ENCODE measurements around the gene HMGXB4.
A peak's percentile ranks its signal among the peaks of the same experiment; 100 is the strongest.
"Not testable (repeated sequence)": the region's sequence is repeated elsewhere in the genome, so short reads cannot be mapped to it uniquely, and the experiment has no call there.

HMGXB4 gene

GRCh38 chr22:35257321-35258190 lies at the start of gene HMGXB4:
TSS of gene HMGXB4 (plus strand) at chr22:35257493. CDS start at chr22:35262391, 4,898 bp downstream.
- DNase-seq = peak; percentile 85

GRCh38 chr22:35208003-35208402 lies 49.3 kb upstream of the HMGXB4 start:
- DNase-seq = no peak

- DNase-seq = no peak
These were observed 48.1 kb upstream of the HMGXB4 start for GRCh38 chr22:35209203-35209602.

- DNase-seq = no peak
These were observed 45.3 kb upstream of the HMGXB4 start for GRCh38 chr22:35212009-35212408.

GRCh38 chr22:35212996-35213395 lies 44.3 kb upstream of the HMGXB4 start:
- no peak for DNase-seq

- no peak for DNase-seq
These were observed 42.3 kb upstream of the HMGXB4 start for GRCh38 chr22:35214968-35215367.

GRCh38 chr22:35215993-35216392 lies 41.3 kb upstream of the HMGXB4 start:
- no peak for DNase-seq

- no peak for DNase-seq
These were observed 39.8 kb upstream of the HMGXB4 start for GRCh38 chr22:35217527-35217926.

- no peak for DNase-seq
These were observed 39.2 kb upstream of the HMGXB4 start for GRCh38 chr22:35218079-35218478.

- DNase-seq = no peak
These were observed 38.3 kb upstream of the HMGXB4 start for GRCh38 chr22:35219012-35219411.

- no peak for DNase-seq
These were observed 37.1 kb upstream of the HMGXB4 start for GRCh38 chr22:35220221-35220620.

GRCh38 chr22:35225010-35225409 lies 32.3 kb upstream of the HMGXB4 start:
- no peak for DNase-seq

- DNase-seq = no peak
These were observed 30.2 kb upstream of the HMGXB4 start for GRCh38 chr22:35226958-35227647.

- no peak for DNase-seq
These were observed 27.4 kb upstream of the HMGXB4 start for GRCh38 chr22:35229865-35230264.

- DNase-seq = no peak
These were observed 26.9 kb upstream of the HMGXB4 start for GRCh38 chr22:35230417-35230816.

- DNase-seq = no peak
These were observed 26.3 kb upstream of the HMGXB4 start for GRCh38 chr22:35230839-35231584.

- peak; percentile 73 for DNase-seq
These were observed 25.7 kb upstream of the HMGXB4 start for GRCh38 chr22:35231585-35232084.

GRCh38 chr22:35238749-35239148 lies 18.5 kb upstream of the HMGXB4 start:
- DNase-seq = not testable (repeated sequence)

GRCh38 chr22:35244507-35244906 lies 12.8 kb upstream of the HMGXB4 start:
- not testable (repeated sequence) for DNase-seq

GRCh38 chr22:35250156-35250555 lies 7.1 kb upstream of the HMGXB4 start:
- no peak for DNase-seq

- DNase-seq = no peak
These were observed 3.3 kb upstream of the HMGXB4 start for GRCh38 chr22:35253946-35254345.

- no peak for DNase-seq
These were observed 332 bp upstream of the HMGXB4 start for GRCh38 chr22:35257002-35257320.

- DNase-seq = no peak
These were observed 1.1 kb downstream of the HMGXB4 start for GRCh38 chr22:35258191-35258988.

Data from activated CD4-positive, CD25-positive, alpha-beta regulatory T cell treated with anti-CD3 and anti-CD28 coated beads, Interleukin-2, amount 50 U/mL, for 72 hours (primary cell).